HepG2 (cell line): Measurements from ENCODE around the gene LSMEM2. TPM values are rescaled to one million over a fixed set of nuclear protein-coding genes. Genes with fewer than 3 reads are reported as not detected.
A peak's percentile ranks its signal among the peaks of the same experiment; 100 is the strongest.

Source experiments
- ATAD3A ChIP-seq: sonication (generic); formaldehyde crosslinking; IDR thresholded peaks from 2 replicates; pipeline ENCODE4 v1.4.0; 2020; ENCODE audit warnings: missing genetic modification reagents
- CBFB ChIP-seq: sonication (generic); formaldehyde crosslinking; IDR thresholded peaks from 2 replicates; pipeline ENCODE4 v1.4.0; 2020; ENCODE audit warnings: missing genetic modification reagents
- FOXO1 ChIP-seq: sonication (generic); formaldehyde crosslinking; IDR thresholded peaks from 2 replicates; pipeline ENCODE4 v1.4.0; 2020; ENCODE audit warnings: missing genetic modification reagents
- NFIC ChIP-seq: IDR thresholded peaks from 2 replicates; pipeline ENCODE4 v1.6.1; 2012; ENCODE audit warnings: mild to moderate bottlenecking, low read length, inconsistent platforms
- NRL ChIP-seq: sonication (generic); formaldehyde crosslinking; IDR thresholded peaks from 2 replicates; pipeline ENCODE4 v1.5.0; 2020; ENCODE audit warnings: missing genetic modification reagents, mild to moderate bottlenecking, moderate library complexity, borderline replicate concordance
- PITX1 ChIP-seq: sonication (generic); formaldehyde crosslinking; IDR thresholded peaks from 2 replicates; pipeline ENCODE4 v1.5.1; 2020; ENCODE audit warnings: mild to moderate bottlenecking, missing genetic modification reagents
- RBM22 ChIP-seq: fragments of 200-400 bp; formaldehyde crosslinking; optimal IDR thresholded peaks from 2 replicates; pipeline ENCODE3; 2017; ENCODE audit warnings: mild to moderate bottlenecking, low read length, moderate library complexity
- RNF2 ChIP-seq: fragments of 450-650 bp; conservative IDR thresholded peaks from 2 replicates; pipeline ENCODE4 v1.6.1; 2016; ENCODE audit warnings: low read depth
- SAP130 ChIP-seq: IDR thresholded peaks from 2 replicates; pipeline ENCODE4 v1.6.1; 2016; ENCODE audit warnings: low read depth
- SIN3B ChIP-seq: fragments of 150-350 bp; IDR thresholded peaks from 2 replicates; pipeline ENCODE4 v1.6.1; 2014; ENCODE audit warnings: low read length
- SOX6 ChIP-seq, 2 experiments: fragments of 450-650 bp in 1 of 2; sonication (generic) in 1 of 2; formaldehyde crosslinking in 1 of 2; IDR thresholded peaks; 2 replicates each; pipeline versions ENCODE4 v1.4.0 to v1.6.1; 2017 to 2020; ENCODE audit warnings: antibody characterized with exemption in 1 of 2, mild to moderate bottlenecking in 1 of 2, missing genetic modification reagents in 1 of 2
- ZBTB3 ChIP-seq: sonication (generic); formaldehyde crosslinking; IDR thresholded peaks from 2 replicates; pipeline ENCODE4 v1.4.0; 2020; ENCODE audit warnings: low read depth, mild to moderate bottlenecking, moderate library complexity, missing genetic modification reagents, borderline replicate concordance
- ZBTB42 ChIP-seq: sonication (generic); formaldehyde crosslinking; IDR thresholded peaks from 2 replicates; pipeline ENCODE4 v1.5.0; 2020; ENCODE audit warnings: mild to moderate bottlenecking, missing genetic modification reagents
- ZFP1 ChIP-seq: IDR thresholded peaks from 2 replicates; pipeline ENCODE4 v1.6.1; 2016
- ZNF20 ChIP-seq: sonication (generic); formaldehyde crosslinking; IDR thresholded peaks from 2 replicates; pipeline ENCODE4 v1.4.0; 2020; ENCODE audit warnings: mild to moderate bottlenecking, moderate library complexity, missing genetic modification reagents
- ZNF274 ChIP-seq: sonication (generic); formaldehyde crosslinking; IDR thresholded peaks from 2 replicates; pipeline ENCODE4 v1.5.1; 2020; ENCODE audit warnings: mild to moderate bottlenecking, missing genetic modification reagents
- ZNF382 ChIP-seq: sonication (generic); formaldehyde crosslinking; IDR thresholded peaks from 2 replicates; pipeline ENCODE4 v1.5.0; 2020; ENCODE audit warnings: missing genetic modification reagents, mild to moderate bottlenecking, borderline replicate concordance
- ZNF644 ChIP-seq: IDR thresholded peaks from 2 replicates; pipeline ENCODE4 v1.6.1; 2016; ENCODE audit warnings: low read depth
- ZNF709 ChIP-seq: sonication (generic); formaldehyde crosslinking; IDR thresholded peaks from 2 replicates; pipeline ENCODE4 v1.5.0; 2020; ENCODE audit warnings: mild to moderate bottlenecking, missing genetic modification reagents
- ZNF772 ChIP-seq: sonication (generic); formaldehyde crosslinking; IDR thresholded peaks from 2 replicates; pipeline ENCODE4 v1.5.0; 2020; ENCODE audit warnings: mild to moderate bottlenecking, missing genetic modification reagents
- polyA plus RNA-seq, 8 experiments: library from polyadenylated mRNA; depleted of rRNA in 3 of 8; stranded (reverse) in 7 of 8; unstranded in 1 of 8; fragments of >200 nt; fragmentation: Illumina TruSeq in 4 of 8; extraction: Trizol in 4 of 8; gene quantifications; 2 replicates each; pipeline versions ENCODE4 v1.2.1 to v1.2.3, GENCODE V29; 2011 to 2016; ENCODE audit warnings: low read depth in 4 of 8, missing spikeins in 1 of 8, mixed read lengths in 1 of 8; ENCODE audit not compliant: insufficient read depth in 1 of 8
- total RNA-seq, 5 experiments: library from RNA; depleted of rRNA; stranded (reverse); fragments of >200 nt; fragmentation: Illumina TruSeq; extraction: Trizol; gene quantifications; 2 replicates each; pipeline ENCODE4 v1.2.3, GENCODE V29; 2016; ENCODE audit warnings: low read depth in 1 of 5
- TF ChIP-seq, protein P1 (sequence below): sonication (generic); formaldehyde crosslinking; IDR thresholded peaks from 2 replicates; pipeline ENCODE4 v1.5.1; 2020; ENCODE audit warnings: mild to moderate bottlenecking, missing genetic modification reagents, moderate library complexity
- TF ChIP-seq, protein P2 (sequence below): sonication (generic); formaldehyde crosslinking; IDR thresholded peaks from 2 replicates; pipeline ENCODE4 v1.4.0; 2020; ENCODE audit warnings: mild to moderate bottlenecking, missing genetic modification reagents
- TF ChIP-seq, protein P3 (sequence below), 2 experiments: sonication (generic) in 1 of 2; formaldehyde crosslinking in 1 of 2; IDR thresholded peaks; 2 replicates each; pipeline versions ENCODE4 v1.6.1 to v1.9.0; 2014 to 2022; ENCODE audit warnings: antibody characterized with exemption in 1 of 2, borderline replicate concordance in 1 of 2, inconsistent platforms in 1 of 2, low read depth in 1 of 2, missing genetic modification reagents in 1 of 2

LSMEM2 gene
- total and polyA plus RNA-seq, 2 of the 13 experiments (the other 11 are each of a cell fraction or from before 2014, with no cell fraction given) = 0.07 to 0.41 TPM

DNA sequence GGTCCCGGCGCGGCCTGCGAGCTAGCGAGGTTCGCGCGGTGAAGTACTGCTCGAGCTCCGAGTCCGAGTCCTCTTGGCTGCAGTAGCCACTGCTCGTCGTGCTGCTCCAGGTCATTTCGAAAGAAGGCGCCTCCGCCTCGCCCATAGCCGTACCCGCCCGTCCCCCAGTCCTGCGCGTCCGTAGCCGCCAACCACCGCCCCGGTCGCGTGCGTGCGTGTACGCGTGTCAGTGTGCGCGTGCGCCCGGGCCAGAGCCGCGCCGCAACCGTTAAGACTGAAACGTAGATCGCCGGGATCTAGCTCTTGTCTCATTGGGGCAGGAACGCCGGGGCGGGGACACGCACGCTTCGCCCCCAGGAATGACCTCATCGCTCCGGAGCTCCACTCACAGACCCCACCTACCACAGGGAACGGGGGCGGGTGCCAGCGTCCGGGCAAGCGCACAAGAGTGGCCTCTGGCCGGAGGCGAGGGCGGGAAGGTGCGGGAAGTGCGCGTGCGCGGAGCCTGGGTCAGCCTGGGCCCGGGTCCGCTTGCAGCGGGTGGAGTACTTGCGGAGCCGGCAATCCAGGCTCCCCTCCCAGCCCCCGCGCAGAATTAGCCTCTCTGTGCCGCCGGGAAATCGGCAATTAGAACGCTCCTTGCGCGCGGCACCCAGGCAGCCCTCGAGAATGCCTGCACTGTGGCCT, 58.4 kb downstream of the LSMEM2 start (continued):
- TF ChIP-seq PITX1 (CRISPR knock-in tag) = peak; percentile 20; the same call in 1 of the 2 replicates
- no peak for TF ChIP-seq RBM22
- TF ChIP-seq ZFP1 (CRISPR knock-in tag) = 0 out of 2 replicates have a peak, but pooled peaks have one; percentile 14
- peak; percentile 84; the same call in 1 of the 2 replicates for TF ChIP-seq CBFB (CRISPR knock-in tag)
- TF ChIP-seq ZNF772 (CRISPR knock-in tag) = peak; percentile 77
- TF ChIP-seq NFIC = no peak
- TF ChIP-seq ZNF709 (CRISPR knock-in tag) = peak; percentile 93
- no peak for TF ChIP-seq NRL (CRISPR knock-in tag)
- TF ChIP-seq ZBTB3 = 0 out of 2 replicates have a peak, but pooled peaks have one; percentile 30
- TF ChIP-seq FOXO1 (CRISPR knock-in tag) = peak; percentile 20; the same call in 1 of the 2 replicates
- TF ChIP-seq, protein P1, sequence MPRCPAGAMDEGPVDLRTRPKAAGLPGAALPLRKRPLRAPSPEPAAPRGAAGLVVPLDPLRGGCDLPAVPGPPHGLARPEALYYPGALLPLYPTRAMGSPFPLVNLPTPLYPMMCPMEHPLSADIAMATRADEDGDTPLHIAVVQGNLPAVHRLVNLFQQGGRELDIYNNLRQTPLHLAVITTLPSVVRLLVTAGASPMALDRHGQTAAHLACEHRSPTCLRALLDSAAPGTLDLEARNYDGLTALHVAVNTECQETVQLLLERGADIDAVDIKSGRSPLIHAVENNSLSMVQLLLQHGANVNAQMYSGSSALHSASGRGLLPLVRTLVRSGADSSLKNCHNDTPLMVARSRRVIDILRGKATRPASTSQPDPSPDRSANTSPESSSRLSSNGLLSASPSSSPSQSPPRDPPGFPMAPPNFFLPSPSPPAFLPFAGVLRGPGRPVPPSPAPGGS (CRISPR knock-in tag) = peak; percentile 52
- TF ChIP-seq ZBTB42 = peak; percentile 81; the same call in 1 of the 2 replicates
- TF ChIP-seq ZNF382 (CRISPR knock-in tag) = no peak
- TF ChIP-seq, protein P2, sequence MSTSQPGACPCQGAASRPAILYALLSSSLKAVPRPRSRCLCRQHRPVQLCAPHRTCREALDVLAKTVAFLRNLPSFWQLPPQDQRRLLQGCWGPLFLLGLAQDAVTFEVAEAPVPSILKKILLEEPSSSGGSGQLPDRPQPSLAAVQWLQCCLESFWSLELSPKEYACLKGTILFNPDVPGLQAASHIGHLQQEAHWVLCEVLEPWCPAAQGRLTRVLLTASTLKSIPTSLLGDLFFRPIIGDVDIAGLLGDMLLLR (CRISPR knock-in tag) = peak; percentile 32
- TF ChIP-seq SIN3B = peak; percentile 83
- no peak for TF ChIP-seq ATAD3A
- TF ChIP-seq RNF2 = peak; percentile 86
- TF ChIP-seq ZNF20 = no peak
- 0 out of 2 replicates have a peak, but pooled peaks have one; percentile 46 for TF ChIP-seq ZNF274 (CRISPR knock-in tag)
- TF ChIP-seq SAP130 (CRISPR knock-in tag) = peak; percentile 97
- no peak for TF ChIP-seq ZNF644 (CRISPR knock-in tag)
- TF ChIP-seq SOX6 (IDR thresholded peaks at IDR 0.05) = no peak
- peak; percentile 66; the same call in 1 of the 2 replicates for TF ChIP-seq SOX6 (CRISPR knock-in tag; IDR thresholded peaks at IDR 0.05)
- TF ChIP-seq, protein P3, sequence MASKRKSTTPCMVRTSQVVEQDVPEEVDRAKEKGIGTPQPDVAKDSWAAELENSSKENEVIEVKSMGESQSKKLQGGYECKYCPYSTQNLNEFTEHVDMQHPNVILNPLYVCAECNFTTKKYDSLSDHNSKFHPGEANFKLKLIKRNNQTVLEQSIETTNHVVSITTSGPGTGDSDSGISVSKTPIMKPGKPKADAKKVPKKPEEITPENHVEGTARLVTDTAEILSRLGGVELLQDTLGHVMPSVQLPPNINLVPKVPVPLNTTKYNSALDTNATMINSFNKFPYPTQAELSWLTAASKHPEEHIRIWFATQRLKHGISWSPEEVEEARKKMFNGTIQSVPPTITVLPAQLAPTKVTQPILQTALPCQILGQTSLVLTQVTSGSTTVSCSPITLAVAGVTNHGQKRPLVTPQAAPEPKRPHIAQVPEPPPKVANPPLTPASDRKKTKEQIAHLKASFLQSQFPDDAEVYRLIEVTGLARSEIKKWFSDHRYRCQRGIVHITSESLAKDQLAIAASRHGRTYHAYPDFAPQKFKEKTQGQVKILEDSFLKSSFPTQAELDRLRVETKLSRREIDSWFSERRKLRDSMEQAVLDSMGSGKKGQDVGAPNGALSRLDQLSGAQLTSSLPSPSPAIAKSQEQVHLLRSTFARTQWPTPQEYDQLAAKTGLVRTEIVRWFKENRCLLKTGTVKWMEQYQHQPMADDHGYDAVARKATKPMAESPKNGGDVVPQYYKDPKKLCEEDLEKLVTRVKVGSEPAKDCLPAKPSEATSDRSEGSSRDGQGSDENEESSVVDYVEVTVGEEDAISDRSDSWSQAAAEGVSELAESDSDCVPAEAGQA (IDR thresholded peaks at IDR 0.05; ENCODE audit: low read depth) = no peak; the same call in 1 of the 2 replicates
- TF ChIP-seq, protein P3 (CRISPR knock-in tag; IDR thresholded peaks at IDR 0.05; ENCODE audit: borderline replicate concordance) = peak; percentile 37; the same call in 1 of the 2 replicates
